ENCODE data around the gene RPS24.

- TF ChIP-seq RAD21 (CRISPR knock-in tag; conservative IDR thresholded peaks at IDR 0.05 in 1 of 2, IDR thresholded peaks at IDR 0.05 in 1 of 2), result no peak
- no peak for TF ChIP-seq ATF7 (IDR thresholded peaks at IDR 0.05)
- no peak for TF ChIP-seq ZNF436 (CRISPR knock-in tag; IDR thresholded peaks at IDR 0.05)
- TF ChIP-seq ZNF551 (CRISPR knock-in tag; IDR thresholded peaks at IDR 0.05), result no peak
- no peak for TF ChIP-seq USF2 (CRISPR knock-in tag; IDR thresholded peaks at IDR 0.05)
- no peak for TF ChIP-seq MYC (IDR thresholded peaks at IDR 0.05; ENCODE audit: low read depth, low read length)
- TF ChIP-seq MYC (CRISPR knock-in tag; IDR thresholded peaks at IDR 0.05; ENCODE audit: borderline replicate concordance, low read depth), result no peak
- no peak for TF ChIP-seq CEBPB (tag; IDR thresholded peaks at IDR 0.05)
- no peak for TF ChIP-seq RAD51 (IDR thresholded peaks at IDR 0.05; ENCODE audit: borderline replicate concordance, low read depth)
- TF ChIP-seq, protein P1, sequence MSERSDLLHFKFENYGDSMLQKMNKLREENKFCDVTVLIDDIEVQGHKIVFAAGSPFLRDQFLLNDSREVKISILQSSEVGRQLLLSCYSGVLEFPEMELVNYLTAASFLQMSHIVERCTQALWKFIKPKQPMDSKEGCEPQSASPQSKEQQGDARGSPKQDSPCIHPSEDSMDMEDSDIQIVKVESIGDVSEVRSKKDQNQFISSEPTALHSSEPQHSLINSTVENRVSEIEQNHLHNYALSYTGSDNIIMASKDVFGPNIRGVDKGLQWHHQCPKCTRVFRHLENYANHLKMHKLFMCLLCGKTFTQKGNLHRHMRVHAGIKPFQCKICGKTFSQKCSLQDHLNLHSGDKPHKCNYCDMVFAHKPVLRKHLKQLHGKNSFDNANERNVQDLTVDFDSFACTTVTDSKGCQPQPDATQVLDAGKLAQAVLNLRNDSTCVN (CRISPR knock-in tag; IDR thresholded peaks at IDR 0.05), result no peak
- TF ChIP-seq PREB (CRISPR knock-in tag; IDR thresholded peaks at IDR 0.05), result no peak
These were observed 6.1 kb downstream of the RPS24 start for GRCh38 chr10:78039743-78040142.

Measured in K562 (cell line).